Fibroblast of pulmonary artery (primary cell): Measurements from ENCODE around the gene CBX1.

ENCODE experiments used
- DNase-seq: peaks from one replicate; pipeline ENCODE4 v3.0.0-alpha.2; 2010; ENCODE audit warnings: low read depth
- H3K4me3 ChIP-seq: replicated peaks from 2 replicates; pipeline ENCODE4 v1.5.1; 2011; ENCODE audit warnings: low read depth, mild to moderate bottlenecking, control low read depth, low read length, moderate library complexity
- TF ChIP-seq, protein P1 (sequence below): IDR thresholded peaks from 2 replicates; pipeline ENCODE4 v1.5.1; 2011; ENCODE audit warnings: mild to moderate bottlenecking, control low read depth, low read length, inconsistent platforms; ENCODE audit errors: missing control alignments

CBX1 gene

GRCh38 chr17:48052956-48053757, 48.1 kb downstream of the CBX1 start:
- peak overlapping the region; percentile 91 for H3K4me3 ChIP-seq
- peak; percentile 56 for DNase-seq
- TF ChIP-seq, protein P1, sequence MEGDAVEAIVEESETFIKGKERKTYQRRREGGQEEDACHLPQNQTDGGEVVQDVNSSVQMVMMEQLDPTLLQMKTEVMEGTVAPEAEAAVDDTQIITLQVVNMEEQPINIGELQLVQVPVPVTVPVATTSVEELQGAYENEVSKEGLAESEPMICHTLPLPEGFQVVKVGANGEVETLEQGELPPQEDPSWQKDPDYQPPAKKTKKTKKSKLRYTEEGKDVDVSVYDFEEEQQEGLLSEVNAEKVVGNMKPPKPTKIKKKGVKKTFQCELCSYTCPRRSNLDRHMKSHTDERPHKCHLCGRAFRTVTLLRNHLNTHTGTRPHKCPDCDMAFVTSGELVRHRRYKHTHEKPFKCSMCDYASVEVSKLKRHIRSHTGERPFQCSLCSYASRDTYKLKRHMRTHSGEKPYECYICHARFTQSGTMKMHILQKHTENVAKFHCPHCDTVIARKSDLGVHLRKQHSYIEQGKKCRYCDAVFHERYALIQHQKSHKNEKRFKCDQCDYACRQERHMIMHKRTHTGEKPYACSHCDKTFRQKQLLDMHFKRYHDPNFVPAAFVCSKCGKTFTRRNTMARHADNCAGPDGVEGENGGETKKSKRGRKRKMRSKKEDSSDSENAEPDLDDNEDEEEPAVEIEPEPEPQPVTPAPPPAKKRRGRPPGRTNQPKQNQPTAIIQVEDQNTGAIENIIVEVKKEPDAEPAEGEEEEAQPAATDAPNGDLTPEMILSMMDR = no peak

DNA sequence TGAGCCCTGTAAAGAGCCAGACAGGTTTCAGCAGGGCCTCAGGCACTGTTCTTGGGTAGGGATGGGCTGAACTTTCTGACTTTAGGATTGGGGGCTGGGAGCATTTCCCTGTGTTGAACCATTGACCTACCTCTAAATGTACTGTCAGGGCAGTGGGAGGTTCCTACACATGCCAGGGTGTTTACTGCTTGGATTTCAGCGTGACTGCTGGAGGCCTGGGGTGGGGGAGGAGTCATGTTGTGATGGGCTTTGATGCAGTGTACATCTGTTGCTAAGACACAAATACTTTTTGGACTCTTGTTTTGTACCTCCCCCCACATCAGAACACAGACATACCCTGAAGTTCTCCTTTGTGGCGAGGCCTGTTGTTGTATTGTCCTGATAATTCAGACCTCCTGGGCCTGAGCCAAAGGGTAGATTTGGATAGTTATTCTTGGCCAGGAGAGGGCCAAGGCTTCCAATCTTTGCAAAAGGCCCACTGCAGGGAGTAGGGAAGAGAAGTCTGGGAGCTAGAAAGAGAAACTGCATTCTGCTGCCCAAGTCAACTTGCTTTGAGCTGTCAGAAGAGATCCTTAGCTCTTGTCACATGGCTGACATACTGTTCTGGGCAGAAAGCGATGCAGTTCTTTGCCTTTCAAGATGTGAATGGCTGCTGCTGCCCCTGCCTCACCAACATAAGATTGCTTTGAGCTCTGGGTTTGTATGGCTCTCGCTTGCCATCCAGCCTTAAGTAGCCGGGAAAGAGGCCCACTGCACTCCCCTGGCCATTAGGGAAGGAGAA, 49.4 kb downstream of the CBX1 start:
- peak; percentile 99 for DNase-seq
- TF ChIP-seq, protein P1 = peak; percentile 30
- peak overlapping the region; percentile 91 for H3K4me3 ChIP-seq

GRCh38 chr17:48051283-48051682, 50.0 kb downstream of the CBX1 start:
- peak overlapping the region; percentile 91 for H3K4me3 ChIP-seq
- no peak for DNase-seq
- TF ChIP-seq, protein P1 = no peak

DNA sequence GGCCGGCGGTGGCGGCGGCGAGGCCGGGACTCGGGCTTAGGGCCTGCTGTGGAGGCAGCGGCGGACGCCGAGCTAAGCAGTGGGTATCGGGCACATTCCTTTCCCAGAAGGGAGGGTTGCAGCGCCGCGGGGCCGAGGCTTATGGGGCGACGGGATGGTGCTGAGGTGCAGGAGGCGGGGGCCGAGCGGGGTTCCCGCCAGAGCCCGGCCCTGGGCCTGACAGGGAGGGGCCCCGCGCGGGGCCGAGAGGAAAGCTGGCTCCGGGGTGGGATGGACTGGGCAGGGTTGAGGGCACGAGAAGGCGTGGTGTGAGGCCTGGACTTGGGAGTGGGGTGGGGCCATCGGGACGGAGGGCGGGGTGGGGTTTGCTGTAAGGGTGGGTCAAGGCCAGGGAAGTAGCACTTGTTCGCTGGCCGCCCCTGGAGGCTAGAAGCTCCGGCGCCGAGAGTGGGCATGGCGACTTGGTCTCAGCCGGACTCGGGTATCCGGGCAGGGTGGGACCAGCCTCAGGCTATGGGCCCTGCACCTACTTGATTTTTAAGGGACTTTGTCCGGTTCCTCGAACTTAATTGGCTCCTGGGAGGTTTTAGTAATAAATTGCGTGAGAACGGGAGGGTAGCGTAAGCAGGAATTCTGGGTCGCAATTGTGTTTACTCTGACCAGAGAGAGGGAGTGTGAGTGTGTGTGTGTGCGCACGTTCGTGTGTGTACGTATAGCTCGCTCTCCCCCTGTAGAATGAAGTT, 52.7 kb downstream of the CBX1 start:
- DNase-seq = peak; percentile 94
- TF ChIP-seq, protein P1 = no peak
- peak overlapping the region; percentile 91 for H3K4me3 ChIP-seq

GRCh38 chr17:48047741-48048383, 53.4 kb downstream of the CBX1 start, which contains the start of gene NFE2L1:
NFE2L1 (plus strand) TSS chr17:48048359; CDS start chr17:48051119, 2,760 bp downstream.
- TF ChIP-seq, protein P1 = no peak
- peak; percentile 100 for DNase-seq

GRCh38 chr17:48047113-48047740, 54.1 kb downstream of the CBX1 start:
- DNase-seq = no peak
- TF ChIP-seq, protein P1 = no peak
- peak overlapping the region; percentile 91 for H3K4me3 ChIP-seq

More at GRCh38 chr17:48047741-48048383, 53.4 kb downstream of the CBX1 start, which contains the start of gene NFE2L1:
- peak within 1 kb of the TSS; percentile 91 for H3K4me3 ChIP-seq
